Retinal pigment epithelial cell (primary cell): ENCODE measurements around the gene ARL15.

Experiments
- DNase-seq: peaks from one replicate; pipeline ENCODE4 v3.0.0-alpha.2; 2010; ENCODE audit warnings: low read depth
- H3K4me3 ChIP-seq: 2 replicates; pipeline ENCODE4 v1.5.1; 2011; ENCODE audit warnings: mild to moderate bottlenecking, low read length, control low read depth, moderate library complexity
- CTCF ChIP-seq: conservative IDR thresholded peaks from 2 replicates; pipeline ENCODE4 v1.5.1; 2011; ENCODE audit warnings: low read depth, low read length, control low read depth, inconsistent platforms

Gene ARL15

DNA sequence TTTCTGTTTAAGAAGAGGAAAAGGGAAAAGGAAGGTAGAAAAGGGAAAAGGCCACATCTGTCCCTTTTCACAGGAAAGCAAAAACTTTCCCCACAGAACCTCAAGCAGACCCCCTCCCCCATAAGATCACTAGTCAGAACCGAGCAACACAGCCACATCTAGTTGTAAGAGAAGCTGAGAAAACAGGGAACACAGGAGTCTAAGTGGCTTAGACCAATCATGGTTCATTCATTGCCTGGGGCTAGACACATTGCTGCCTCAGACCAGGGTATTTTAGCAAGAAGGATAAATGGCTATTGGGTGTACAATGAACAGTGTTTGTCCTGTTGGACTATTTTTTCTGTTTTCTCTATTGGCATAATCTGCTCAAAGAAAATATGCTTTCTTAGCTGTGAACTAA lies 98.0 kb downstream of the ARL15 start:
- DNase-seq = no peak
- no peak overlapping the region for H3K4me3 ChIP-seq
- TF ChIP-seq CTCF = no peak

- H3K4me3 ChIP-seq = no peak overlapping the region
- TF ChIP-seq CTCF = no peak
- no peak for DNase-seq
These were observed 98.5 kb downstream of the ARL15 start for GRCh38 chr5:54211912-54212311.

DNA sequence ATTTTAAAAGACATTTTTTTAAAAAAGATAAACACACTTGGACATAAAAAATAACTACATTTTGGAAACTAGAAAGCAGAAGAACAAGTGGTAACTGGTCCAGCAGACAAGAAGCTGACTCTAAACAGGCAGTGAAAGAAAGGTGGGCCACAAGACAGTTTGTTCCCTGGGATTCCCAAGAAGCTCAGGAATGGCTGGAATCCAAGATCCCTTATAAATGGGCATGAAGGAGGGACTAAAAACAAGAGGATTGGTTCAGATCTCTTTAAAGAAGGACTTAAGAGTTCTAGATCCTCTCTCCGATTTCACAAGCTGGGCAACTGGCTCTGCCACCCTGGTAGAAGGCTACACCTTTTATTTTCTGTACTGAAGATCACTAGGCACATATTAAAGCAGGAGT lies 102.8 kb downstream of the ARL15 start:
- no peak overlapping the region for H3K4me3 ChIP-seq
- DNase-seq = no peak
- no peak for TF ChIP-seq CTCF

- H3K4me3 ChIP-seq = no peak overlapping the region
- no peak for TF ChIP-seq CTCF
- no peak for DNase-seq
These were observed 103.7 kb downstream of the ARL15 start for GRCh38 chr5:54206580-54207229.

- no peak for DNase-seq
- no peak overlapping the region for H3K4me3 ChIP-seq
- no peak for TF ChIP-seq CTCF
These were observed 104.5 kb downstream of the ARL15 start for GRCh38 chr5:54205918-54206317.

GRCh38 chr5:54205453-54205852 lies 104.9 kb downstream of the ARL15 start:
- no peak for TF ChIP-seq CTCF
- DNase-seq = no peak
- no peak overlapping the region for H3K4me3 ChIP-seq

DNA sequence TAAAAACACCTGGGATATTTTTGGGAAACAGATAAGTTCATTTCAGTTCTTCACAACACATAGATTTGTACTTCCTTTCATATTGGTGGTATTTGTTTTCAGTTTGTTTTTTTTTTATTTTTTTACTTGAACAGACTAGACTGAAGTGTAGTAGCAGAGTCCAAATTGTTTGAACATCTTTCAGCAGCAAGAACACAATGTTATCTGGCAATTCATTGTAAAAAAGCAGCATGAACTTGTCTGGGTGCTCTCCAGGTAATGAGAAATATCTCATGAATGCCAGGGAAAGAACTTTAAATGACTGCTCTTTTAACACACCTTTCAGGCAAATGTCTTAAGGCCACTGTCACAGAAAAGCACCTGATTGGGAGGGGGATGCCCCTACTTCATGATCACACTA lies 113.4 kb downstream of the ARL15 start:
- TF ChIP-seq CTCF = no peak
- DNase-seq = no peak
- no peak overlapping the region for H3K4me3 ChIP-seq
